HepG2 (cell line): ENCODE data around the gene AKAP9. TPM values are rescaled to one million over a fixed set of nuclear protein-coding genes. Genes with fewer than 3 reads are reported as not detected.

Experiments
- ELF3 ChIP-seq: IDR thresholded peaks from 2 replicates; pipeline ENCODE4 v1.6.1; 2016; ENCODE audit warnings: missing genetic modification reagents, missing compliant biosample characterization
- KDM5A ChIP-seq: fragments of 200-600 bp; sonication (generic); IDR thresholded peaks from 2 replicates; pipeline ENCODE4 v1.7.0; 2018; ENCODE audit warnings: antibody characterized with exemption, mild to moderate bottlenecking, low read length, borderline replicate concordance
- ZKSCAN1 ChIP-seq: fragments of 150-350 bp; IDR thresholded peaks from 2 replicates; pipeline ENCODE4 v1.6.1; 2014; ENCODE audit warnings: low read length
- ZKSCAN5 ChIP-seq: sonication (generic); formaldehyde crosslinking; IDR thresholded peaks from 2 replicates; pipeline ENCODE4 v1.5.1; 2020; ENCODE audit warnings: mild to moderate bottlenecking, missing genetic modification reagents
- ZNF235 ChIP-seq: sonication (generic); formaldehyde crosslinking; IDR thresholded peaks from 2 replicates; pipeline ENCODE4 v1.8.1; 2023; ENCODE audit warnings: mild to moderate bottlenecking, missing genetic modification reagents, borderline replicate concordance
- polyA plus RNA-seq, 8 experiments: library from polyadenylated mRNA; depleted of rRNA in 3 of 8; stranded (reverse) in 7 of 8; unstranded in 1 of 8; fragments of >200 nt; fragmentation: Illumina TruSeq in 4 of 8; extraction: Trizol in 4 of 8; gene quantifications; 2 replicates each; pipeline versions ENCODE4 v1.2.1 to v1.2.3, GENCODE V29; 2011 to 2016; ENCODE audit warnings: low read depth in 4 of 8, missing spikeins in 1 of 8, mixed read lengths in 1 of 8; ENCODE audit not compliant: insufficient read depth in 1 of 8
- total RNA-seq, 5 experiments: library from RNA; depleted of rRNA; stranded (reverse); fragments of >200 nt; fragmentation: Illumina TruSeq; extraction: Trizol; gene quantifications; 2 replicates each; pipeline ENCODE4 v1.2.3, GENCODE V29; 2016; ENCODE audit warnings: low read depth in 1 of 5
- TF ChIP-seq, protein P1 (sequence below): fragments of 450-650 bp; IDR thresholded peaks from 2 replicates; pipeline ENCODE4 v1.6.1; 2017
- TF ChIP-seq, protein P2 (sequence below): sonication (generic); formaldehyde crosslinking; conservative IDR thresholded peaks from 2 replicates; pipeline ENCODE4 v1.5.0; 2020; ENCODE audit warnings: missing genetic modification reagents
- TF ChIP-seq, protein P3 (sequence below): IDR thresholded peaks from 2 replicates; pipeline ENCODE4 v1.6.1; 2016; ENCODE audit warnings: missing biosample characterization, missing genetic modification reagents, low read depth
- TF ChIP-seq, protein P4 (sequence below): sonication (generic); formaldehyde crosslinking; IDR thresholded peaks from 2 replicates; pipeline ENCODE4 v1.4.0; 2020; ENCODE audit warnings: mild to moderate bottlenecking, missing genetic modification reagents

AKAP9 gene
- total and polyA plus RNA-seq, 2 of the 13 experiments (the other 11 are each of a cell fraction or from before 2014, with no cell fraction given): 27.6 to 33.1 TPM

DNA sequence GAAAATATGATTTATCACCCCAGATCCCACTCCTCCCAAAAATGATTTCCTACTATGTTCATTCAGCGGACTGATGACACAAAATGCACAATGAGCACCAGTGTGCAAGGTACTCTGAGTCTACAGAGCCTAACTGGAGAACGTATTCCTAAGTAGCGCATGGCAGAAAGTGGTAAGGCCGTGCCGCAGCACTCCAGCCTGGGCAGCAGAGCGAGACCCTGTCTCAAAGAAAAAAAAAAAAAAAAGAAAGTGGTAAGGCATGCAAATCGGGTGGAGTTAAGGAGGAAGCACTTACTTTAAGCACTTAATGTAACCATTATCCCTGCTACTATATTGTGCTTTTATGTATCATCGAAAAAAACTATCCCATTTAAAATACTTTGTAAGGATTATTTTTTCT lies 168.2 kb downstream of the AKAP9 start (continued):
- TF ChIP-seq ELF3 (CRISPR knock-in tag) (no peak), KDM5A (no peak), ZKSCAN5 (CRISPR knock-in tag) (no peak), ZNF235 (CRISPR knock-in tag) (no peak), ZKSCAN1 (no peak)
- TF ChIP-seq, protein P1, sequence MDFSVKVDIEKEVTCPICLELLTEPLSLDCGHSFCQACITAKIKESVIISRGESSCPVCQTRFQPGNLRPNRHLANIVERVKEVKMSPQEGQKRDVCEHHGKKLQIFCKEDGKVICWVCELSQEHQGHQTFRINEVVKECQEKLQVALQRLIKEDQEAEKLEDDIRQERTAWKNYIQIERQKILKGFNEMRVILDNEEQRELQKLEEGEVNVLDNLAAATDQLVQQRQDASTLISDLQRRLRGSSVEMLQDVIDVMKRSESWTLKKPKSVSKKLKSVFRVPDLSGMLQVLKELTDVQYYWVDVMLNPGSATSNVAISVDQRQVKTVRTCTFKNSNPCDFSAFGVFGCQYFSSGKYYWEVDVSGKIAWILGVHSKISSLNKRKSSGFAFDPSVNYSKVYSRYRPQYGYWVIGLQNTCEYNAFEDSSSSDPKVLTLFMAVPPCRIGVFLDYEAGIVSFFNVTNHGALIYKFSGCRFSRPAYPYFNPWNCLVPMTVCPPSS: no peak
- TF ChIP-seq, protein P2, sequence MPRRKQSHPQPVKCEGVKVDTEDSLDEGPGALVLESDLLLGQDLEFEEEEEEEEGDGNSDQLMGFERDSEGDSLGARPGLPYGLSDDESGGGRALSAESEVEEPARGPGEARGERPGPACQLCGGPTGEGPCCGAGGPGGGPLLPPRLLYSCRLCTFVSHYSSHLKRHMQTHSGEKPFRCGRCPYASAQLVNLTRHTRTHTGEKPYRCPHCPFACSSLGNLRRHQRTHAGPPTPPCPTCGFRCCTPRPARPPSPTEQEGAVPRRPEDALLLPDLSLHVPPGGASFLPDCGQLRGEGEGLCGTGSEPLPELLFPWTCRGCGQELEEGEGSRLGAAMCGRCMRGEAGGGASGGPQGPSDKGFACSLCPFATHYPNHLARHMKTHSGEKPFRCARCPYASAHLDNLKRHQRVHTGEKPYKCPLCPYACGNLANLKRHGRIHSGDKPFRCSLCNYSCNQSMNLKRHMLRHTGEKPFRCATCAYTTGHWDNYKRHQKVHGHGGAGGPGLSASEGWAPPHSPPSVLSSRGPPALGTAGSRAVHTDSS (CRISPR knock-in tag): no peak
- TF ChIP-seq, protein P3, sequence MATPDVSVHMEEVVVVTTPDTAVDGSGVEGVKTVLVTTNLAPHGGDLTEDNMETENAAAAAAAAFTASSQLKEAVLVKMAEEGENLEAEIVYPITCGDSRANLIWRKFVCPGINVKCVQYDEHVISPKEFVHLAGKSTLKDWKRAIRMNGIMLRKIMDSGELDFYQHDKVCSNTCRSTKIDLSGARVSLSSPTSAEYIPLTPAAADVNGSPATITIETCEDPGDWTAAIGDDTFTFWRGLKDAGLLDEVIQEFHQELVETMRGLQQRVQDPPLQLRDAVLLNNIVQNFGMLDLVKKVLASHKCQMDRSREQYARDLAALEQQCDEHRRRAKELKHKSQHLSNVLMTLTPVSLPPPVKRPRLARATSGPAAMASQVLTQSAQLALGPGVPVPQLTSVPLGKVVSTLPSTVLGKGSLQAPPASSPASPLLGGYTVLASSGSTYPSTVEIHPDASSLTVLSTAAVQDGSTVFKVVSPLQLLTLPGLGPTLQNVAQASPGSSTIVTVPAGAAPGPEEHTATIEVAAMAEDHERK (CRISPR knock-in tag): no peak
- TF ChIP-seq, protein P4, sequence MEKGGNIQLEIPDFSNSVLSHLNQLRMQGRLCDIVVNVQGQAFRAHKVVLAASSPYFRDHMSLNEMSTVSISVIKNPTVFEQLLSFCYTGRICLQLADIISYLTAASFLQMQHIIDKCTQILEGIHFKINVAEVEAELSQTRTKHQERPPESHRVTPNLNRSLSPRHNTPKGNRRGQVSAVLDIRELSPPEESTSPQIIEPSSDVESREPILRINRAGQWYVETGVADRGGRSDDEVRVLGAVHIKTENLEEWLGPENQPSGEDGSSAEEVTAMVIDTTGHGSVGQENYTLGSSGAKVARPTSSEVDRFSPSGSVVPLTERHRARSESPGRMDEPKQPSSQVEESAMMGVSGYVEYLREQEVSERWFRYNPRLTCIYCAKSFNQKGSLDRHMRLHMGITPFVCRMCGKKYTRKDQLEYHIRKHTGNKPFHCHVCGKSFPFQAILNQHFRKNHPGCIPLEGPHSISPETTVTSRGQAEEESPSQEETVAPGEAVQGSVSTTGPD (CRISPR knock-in tag): no peak
